ENCODE measurements around the gene COL5A1. TPM values are rescaled to one million over a fixed set of nuclear protein-coding genes. Genes with fewer than 3 reads are reported as not detected.

The COL5A1 gene
- total RNA-seq, 1 donor from 2014 or later = 1,552 TPM

GRCh38 chr9:134662143-134662876 lies 20.7 kb downstream of the COL5A1 start:
- peak overlapping the region; percentile 95 for H3K27ac Mint-ChIP-seq (ENCODE audit: unreplicated experiment)
- H3K4me3 Mint-ChIP-seq (ENCODE audit: unreplicated experiment) = peak overlapping the region; percentile 60
- H3K9me3 Mint-ChIP-seq (ENCODE audit: unreplicated experiment) = no peaks in the 10 kb centered on the region
- peak; percentile 91 for DNase-seq (ENCODE audit: extremely low spot score, unreplicated experiment)
- H3K36me3 Mint-ChIP-seq (ENCODE audit: unreplicated experiment) = peaks cover 27% of the 10 kb centered on the region
- H3K27me3 Mint-ChIP-seq (ENCODE audit: unreplicated experiment) = no peaks in the 10 kb centered on the region
- TF ChIP-seq CTCF (IDR thresholded peaks at IDR 0.05) = no peak
- H3K4me1 Mint-ChIP-seq (ENCODE audit: unreplicated experiment) = peaks cover 91% of the 10 kb centered on the region

GRCh38 chr9:134663084-134663483 lies 21.5 kb downstream of the COL5A1 start:
- peaks cover 92% of the 10 kb centered on the region for H3K4me1 Mint-ChIP-seq (ENCODE audit: unreplicated experiment)
- no peak for DNase-seq (ENCODE audit: extremely low spot score, unreplicated experiment)
- H3K36me3 Mint-ChIP-seq (ENCODE audit: unreplicated experiment) = peaks cover 31% of the 10 kb centered on the region
- H3K9me3 Mint-ChIP-seq (ENCODE audit: unreplicated experiment) = no peaks in the 10 kb centered on the region
- H3K27ac Mint-ChIP-seq (ENCODE audit: unreplicated experiment) = peak overlapping the region; percentile 95
- TF ChIP-seq CTCF (IDR thresholded peaks at IDR 0.05) = no peak
- H3K27me3 Mint-ChIP-seq (ENCODE audit: unreplicated experiment) = no peaks in the 10 kb centered on the region
- H3K4me3 Mint-ChIP-seq (ENCODE audit: unreplicated experiment) = peak overlapping the region; percentile 60

GRCh38 chr9:134663753-134664415 lies 22.3 kb downstream of the COL5A1 start:
- no peak for DNase-seq (ENCODE audit: extremely low spot score, unreplicated experiment)
- peaks cover 35% of the 10 kb centered on the region for H3K36me3 Mint-ChIP-seq (ENCODE audit: unreplicated experiment)
- peak overlapping the region; percentile 84 for H3K27ac Mint-ChIP-seq (ENCODE audit: unreplicated experiment)
- no peaks in the 10 kb centered on the region for H3K9me3 Mint-ChIP-seq (ENCODE audit: unreplicated experiment)
- H3K27me3 Mint-ChIP-seq (ENCODE audit: unreplicated experiment) = no peaks in the 10 kb centered on the region
- TF ChIP-seq CTCF (IDR thresholded peaks at IDR 0.05) = peak; percentile 51
- H3K4me1 Mint-ChIP-seq (ENCODE audit: unreplicated experiment) = peaks cover 92% of the 10 kb centered on the region
- no peak overlapping the region for H3K4me3 Mint-ChIP-seq (ENCODE audit: unreplicated experiment)

- Mint-ChIP-seq H3K9me3 (ENCODE audit: unreplicated experiment) (no peaks in the 10 kb centered on the region), H3K4me3 (ENCODE audit: unreplicated experiment) (no peak overlapping the region), H3K27ac (ENCODE audit: unreplicated experiment) (peak overlapping the region; percentile 84), H3K27me3 (ENCODE audit: unreplicated experiment) (no peaks in the 10 kb centered on the region), H3K36me3 (ENCODE audit: unreplicated experiment) (peaks cover 38% of the 10 kb centered on the region), H3K4me1 (ENCODE audit: unreplicated experiment) (peaks cover 91% of the 10 kb centered on the region)
- TF ChIP-seq CTCF (IDR thresholded peaks at IDR 0.05) = no peak
- DNase-seq (ENCODE audit: extremely low spot score, unreplicated experiment) = no peak
Observed at GRCh38 chr9:134664446-134664845, 22.8 kb downstream of the COL5A1 start.

- TF ChIP-seq CTCF (IDR thresholded peaks at IDR 0.05) = no peak
- peak overlapping the region; percentile 83 for H3K27ac Mint-ChIP-seq (ENCODE audit: unreplicated experiment)
- H3K4me1 Mint-ChIP-seq (ENCODE audit: unreplicated experiment) = peaks cover 91% of the 10 kb centered on the region
- H3K27me3 Mint-ChIP-seq (ENCODE audit: unreplicated experiment) = no peaks in the 10 kb centered on the region
- H3K4me3 Mint-ChIP-seq (ENCODE audit: unreplicated experiment) = peak overlapping the region; percentile 34
- H3K36me3 Mint-ChIP-seq (ENCODE audit: unreplicated experiment) = peaks cover 34% of the 10 kb centered on the region
- DNase-seq (ENCODE audit: extremely low spot score, unreplicated experiment) = no peak
- no peaks in the 10 kb centered on the region for H3K9me3 Mint-ChIP-seq (ENCODE audit: unreplicated experiment)
Observed at GRCh38 chr9:134666208-134666607, 24.6 kb downstream of the COL5A1 start.

Data from osteocyte (in vitro differentiated cells).